ENCODE data around the gene LRP2BP. TPM values are rescaled to one million over a fixed set of nuclear protein-coding genes. Genes with fewer than 3 reads are reported as not detected.
"Not testable (repeated sequence)": the region's sequence is repeated elsewhere in the genome, so short reads cannot be mapped to it uniquely, and the experiment has no call there.

The LRP2BP gene
- polyA plus RNA-seq, 1 donor (not counting 4 experiments of a cell fraction or from before 2014, with no cell fraction given): 0.22 TPM

- dilution Hi-C loops (cut with MboI; ENCODE audit: extremely low pct_ligation_motif_present, low sequenced_read_pairs): no loop called here
- Histone ChIP-seq H3K27ac (ENCODE audit: control insufficient read depth, insufficient read depth, low read length) (no peak overlapping the region), H3K9me1 (ENCODE audit: control insufficient read depth, extremely low read depth, insufficient read depth, low read length) (no peaks in the 10 kb centered on the region), H4K20me1 (ENCODE audit: control insufficient read depth, extremely low read depth, insufficient read depth, low read length) (no peaks in the 10 kb centered on the region), H3K4me3 (ENCODE audit: control insufficient read depth in 2 of 3, extremely low read depth in 1 of 3, insufficient read depth in 2 of 3, low read depth in 1 of 3, low read length in 3 of 3) (no peak overlapping the region), H3K27me3 (ENCODE audit: control insufficient read depth, extremely low read depth, insufficient read depth, low read length) (no peaks in the 10 kb centered on the region), H3K79me2 (ENCODE audit: control insufficient read depth, insufficient read depth, low read length) (no peaks in the 10 kb centered on the region), H2AFZ (ENCODE audit: control insufficient read depth, low read length) (no peak overlapping the region), H3K4me2 (ENCODE audit: control insufficient read depth, extremely low read depth, insufficient read depth, low read depth, low read length) (no peak overlapping the region), H3K4me1 (ENCODE audit: control insufficient read depth, extremely low read depth, insufficient read depth, low read length) (no peaks in the 10 kb centered on the region), H3K9me3 (ENCODE audit: control insufficient read depth, low read depth, low read length) (no peaks in the 10 kb centered on the region), H3K36me3 (ENCODE audit: control insufficient read depth in 2 of 2, extremely low read depth in 1 of 2, insufficient read depth in 2 of 2, low read length in 2 of 2) (peaks cover 0 to 2% of the 10 kb centered on the region in 2 experiments), H3K9ac (ENCODE audit: control insufficient read depth, extremely low read depth, insufficient read depth, low read length) (no peak overlapping the region)
- DNase-seq (ENCODE audit: low read depth, low spot score): no peak
- no peak for FAIRE-seq
- TF ChIP-seq CTCF (optimal IDR thresholded peaks at IDR 0.05 in 1 of 3, IDR thresholded peaks at IDR 0.05 in 1 of 3, conservative IDR thresholded peaks at IDR 0.05 in 1 of 3; ENCODE audit: extremely low read depth in 1 of 3, insufficient read depth in 2 of 3, low read length in 3 of 3): no peak
- no peak for TF ChIP-seq EZH2 (IDR thresholded peaks at IDR 0.05; ENCODE audit: low read length)
Measured at GRCh38 chr4:185332575-185333464, 62.9 kb downstream of the LRP2BP start.

- H3K4me2 ChIP-seq (ENCODE audit: control insufficient read depth, extremely low read depth, insufficient read depth, low read depth, low read length); H3K9ac ChIP-seq (ENCODE audit: control insufficient read depth, extremely low read depth, insufficient read depth, low read length); H4K20me1 ChIP-seq (ENCODE audit: control insufficient read depth, extremely low read depth, insufficient read depth, low read length); H3K27me3 ChIP-seq (ENCODE audit: control insufficient read depth, extremely low read depth, insufficient read depth, low read length); H3K4me3 ChIP-seq (ENCODE audit: control insufficient read depth in 2 of 3, extremely low read depth in 1 of 3, insufficient read depth in 2 of 3, low read depth in 1 of 3, low read length in 3 of 3); dilution Hi-C loops (cut with MboI; ENCODE audit: extremely low pct_ligation_motif_present, low sequenced_read_pairs); H3K4me1 ChIP-seq (ENCODE audit: control insufficient read depth, extremely low read depth, insufficient read depth, low read length); H3K27ac ChIP-seq (ENCODE audit: control insufficient read depth, insufficient read depth, low read length); H3K9me1 ChIP-seq (ENCODE audit: control insufficient read depth, extremely low read depth, insufficient read depth, low read length); H3K36me3 ChIP-seq (ENCODE audit: control insufficient read depth in 2 of 2, extremely low read depth in 1 of 2, insufficient read depth in 2 of 2, low read length in 2 of 2); H3K79me2 ChIP-seq (ENCODE audit: control insufficient read depth, insufficient read depth, low read length); FAIRE-seq; H3K9me3 ChIP-seq (ENCODE audit: control insufficient read depth, low read depth, low read length); H2AFZ ChIP-seq (ENCODE audit: control insufficient read depth, low read length); DNase-seq (ENCODE audit: low read depth, low spot score): not testable (repeated sequence)
Measured at GRCh38 chr4:185329879-185330510, 65.7 kb downstream of the LRP2BP start.

Data from keratinocyte (primary cell).